GM21528 (cell line): ENCODE results near the gene CPO.

Experiments used
- ATAC-seq: cut with Tn5 transposase; IDR thresholded peaks from one replicate; pipeline ENCODE4 v1.9.1; 2021; ENCODE audit warnings: mild to moderate bottlenecking, moderate library complexity; ENCODE audit not compliant: unreplicated experiment, low FRiP score

The CPO gene

GRCh38 chr2:206996556-206997065 lies 57.3 kb downstream of the CPO start:
- no peak for ATAC-seq

- no peak for ATAC-seq
These were observed 69.0 kb downstream of the CPO start for GRCh38 chr2:207008105-207008990.

- no peak for ATAC-seq
These were observed 73.1 kb downstream of the CPO start for GRCh38 chr2:207012461-207012860.

- no peak for ATAC-seq
These were observed 75.1 kb downstream of the CPO start for GRCh38 chr2:207014424-207014823.

- ATAC-seq: no peak
These were observed 76.6 kb downstream of the CPO start for GRCh38 chr2:207015901-207016300.
